Measurements from ENCODE around the gene PIK3C2B. TPM values are rescaled to one million over a fixed set of nuclear protein-coding genes. Genes with fewer than 3 reads are reported as not detected.

PIK3C2B gene
- total RNA-seq, 1 experiment from 2014 or later = 35.3 TPM

GRCh38 chr1:204541626-204542025, 47.0 kb upstream of the PIK3C2B start:
- 0 out of 2 replicates have a peak, but pooled peaks have one; percentile 20 for ATAC-seq
- Histone ChIP-seq H2AFZ (ENCODE audit: low read length) (no peak overlapping the region), H4K20me1 (ENCODE audit: low read length) (no peaks in the 10 kb centered on the region)

DNA sequence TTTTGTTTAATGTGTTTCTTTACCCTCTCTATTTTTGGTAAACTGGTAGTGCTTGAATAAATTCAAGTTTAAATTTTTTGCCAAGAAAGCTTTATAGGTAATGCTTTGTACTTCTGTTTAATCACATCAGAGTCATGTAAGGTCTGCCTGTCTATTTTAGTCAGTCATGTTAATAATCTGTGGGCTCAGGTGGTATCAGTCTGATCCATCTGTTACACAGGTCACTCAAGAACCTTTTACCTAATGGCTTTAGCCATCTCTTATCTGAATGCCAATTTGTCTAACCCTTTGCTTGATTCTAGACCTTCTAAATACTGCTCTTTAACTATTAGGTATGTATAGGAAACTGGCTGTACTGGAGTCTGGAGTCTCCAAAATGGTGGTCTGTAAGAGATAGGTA, 38.2 kb upstream of the PIK3C2B start:
- DNase-seq (no peak), ATAC-seq (no peak)
- ChIA-PET POLR2A (ENCODE audit: unreplicated experiment) (no interaction called here), CTCF (no interaction called here)
- Histone ChIP-seq H3K9me3 (ENCODE audit: low read length) (no peaks in the 10 kb centered on the region), H4K20me1 (ENCODE audit: low read length) (no peaks in the 10 kb centered on the region), H3K9me2 (replicated peaks; ENCODE audit: low read length) (no peaks in the 10 kb centered on the region), H3K4me1 (ENCODE audit: insufficient read depth, low read length) (no peaks in the 10 kb centered on the region), H3K27me3 (ENCODE audit: low read length) (no peaks in the 10 kb centered on the region), H2AFZ (ENCODE audit: low read length) (no peak overlapping the region), H3K4me2 (ENCODE audit: low read length) (no peak overlapping the region), H3F3A (ENCODE audit: low read length, unreplicated experiment) (no peaks in the 10 kb centered on the region), H3K4me3 (ENCODE audit: low read length) (no peak overlapping the region), H3K36me3 (ENCODE audit: low read depth, low read length) (peaks cover 78% of the 10 kb centered on the region), H3K27ac (ENCODE audit: low read length) (no peak overlapping the region), H3K9ac (ENCODE audit: low read length) (no peak overlapping the region), H3K79me2 (ENCODE audit: low read length) (no peaks in the 10 kb centered on the region)
- intact Hi-C loops (cut with micrococcal nuclease) = no loop called here
- BruUV-seq (replicated peaks) = no TSS peak
- TF ChIP-seq, protein P1, sequence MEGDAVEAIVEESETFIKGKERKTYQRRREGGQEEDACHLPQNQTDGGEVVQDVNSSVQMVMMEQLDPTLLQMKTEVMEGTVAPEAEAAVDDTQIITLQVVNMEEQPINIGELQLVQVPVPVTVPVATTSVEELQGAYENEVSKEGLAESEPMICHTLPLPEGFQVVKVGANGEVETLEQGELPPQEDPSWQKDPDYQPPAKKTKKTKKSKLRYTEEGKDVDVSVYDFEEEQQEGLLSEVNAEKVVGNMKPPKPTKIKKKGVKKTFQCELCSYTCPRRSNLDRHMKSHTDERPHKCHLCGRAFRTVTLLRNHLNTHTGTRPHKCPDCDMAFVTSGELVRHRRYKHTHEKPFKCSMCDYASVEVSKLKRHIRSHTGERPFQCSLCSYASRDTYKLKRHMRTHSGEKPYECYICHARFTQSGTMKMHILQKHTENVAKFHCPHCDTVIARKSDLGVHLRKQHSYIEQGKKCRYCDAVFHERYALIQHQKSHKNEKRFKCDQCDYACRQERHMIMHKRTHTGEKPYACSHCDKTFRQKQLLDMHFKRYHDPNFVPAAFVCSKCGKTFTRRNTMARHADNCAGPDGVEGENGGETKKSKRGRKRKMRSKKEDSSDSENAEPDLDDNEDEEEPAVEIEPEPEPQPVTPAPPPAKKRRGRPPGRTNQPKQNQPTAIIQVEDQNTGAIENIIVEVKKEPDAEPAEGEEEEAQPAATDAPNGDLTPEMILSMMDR (conservative IDR thresholded peaks at IDR 0.05; ENCODE audit: low read depth, low read length) = no peak
- no peak for TF ChIP-seq EZH2phosphoT487 (IDR thresholded peaks at IDR 0.05; ENCODE audit: borderline replicate concordance, low read length)
- TF ChIP-seq EZH2 (IDR thresholded peaks at IDR 0.05; ENCODE audit: low read length, unreplicated experiment) = no peak

More at GRCh38 chr1:204541626-204542025, 47.0 kb upstream of the PIK3C2B start:
- H3K9ac ChIP-seq (ENCODE audit: low read length) = no peak overlapping the region
- DNase-seq = peak; percentile 38
- peaks cover 14% of the 10 kb centered on the region for H3K4me1 ChIP-seq (ENCODE audit: insufficient read depth, low read length)
- TF ChIP-seq, protein P1 (conservative IDR thresholded peaks at IDR 0.05; ENCODE audit: low read depth, low read length) = no peak
- TF ChIP-seq EZH2phosphoT487 (IDR thresholded peaks at IDR 0.05; ENCODE audit: borderline replicate concordance, low read length) = no peak
- TF ChIP-seq EZH2 (IDR thresholded peaks at IDR 0.05; ENCODE audit: low read length, unreplicated experiment) = no peak
- H3K4me3 ChIP-seq (ENCODE audit: low read length) = no peak overlapping the region
- no peak overlapping the region for H3K4me2 ChIP-seq (ENCODE audit: low read length)
- ChIA-PET CTCF (interaction anchor here (0.6 kb wide), 1 partner anchor 96 kb away, joined by 3 read pairs; no protein-coding TSS in a partner anchor), POLR2A (ENCODE audit: unreplicated experiment) (interaction anchor here (0.7 kb wide), 1 partner anchor 19 kb away, joined by 5 read pairs; no protein-coding TSS in a partner anchor)
- no peaks in the 10 kb centered on the region for H3K9me3 ChIP-seq (ENCODE audit: low read length)
- peaks cover 82% of the 10 kb centered on the region for H3K36me3 ChIP-seq (ENCODE audit: low read depth, low read length)
- H3K27ac ChIP-seq (ENCODE audit: low read length) = no peak overlapping the region
- intact Hi-C loops (cut with micrococcal nuclease) = no loop called here
- H3K79me2 ChIP-seq (ENCODE audit: low read length) = no peaks in the 10 kb centered on the region
- BruUV-seq (replicated peaks) = no TSS peak
- H3K9me2 ChIP-seq (replicated peaks; ENCODE audit: low read length) = no peaks in the 10 kb centered on the region
- H3F3A ChIP-seq (ENCODE audit: low read length, unreplicated experiment) = no peaks in the 10 kb centered on the region
- no peaks in the 10 kb centered on the region for H3K27me3 ChIP-seq (ENCODE audit: low read length)

- Histone ChIP-seq H3K9ac (ENCODE audit: low read length) (no peak overlapping the region), H3K4me2 (ENCODE audit: low read length) (no peak overlapping the region), H3K27me3 (ENCODE audit: low read length) (no peaks in the 10 kb centered on the region), H3K4me1 (ENCODE audit: insufficient read depth, low read length) (no peaks in the 10 kb centered on the region), H3K79me2 (ENCODE audit: low read length) (no peaks in the 10 kb centered on the region), H4K20me1 (ENCODE audit: low read length) (no peaks in the 10 kb centered on the region), H3K27ac (ENCODE audit: low read length) (no peak overlapping the region), H2AFZ (ENCODE audit: low read length) (no peak overlapping the region), H3K36me3 (ENCODE audit: low read depth, low read length) (peaks cover 81% of the 10 kb centered on the region), H3K4me3 (ENCODE audit: low read length) (no peak overlapping the region), H3K9me3 (ENCODE audit: low read length) (no peaks in the 10 kb centered on the region), H3K9me2 (replicated peaks; ENCODE audit: low read length) (no peaks in the 10 kb centered on the region), H3F3A (ENCODE audit: low read length, unreplicated experiment) (no peaks in the 10 kb centered on the region)
- ATAC-seq (peak; percentile 86), DNase-seq (peak; percentile 36)
- TF ChIP-seq EZH2phosphoT487 (IDR thresholded peaks at IDR 0.05; ENCODE audit: borderline replicate concordance, low read length) (no peak), EZH2 (IDR thresholded peaks at IDR 0.05; ENCODE audit: low read length, unreplicated experiment) (no peak)
- TF ChIP-seq, protein P1 (conservative IDR thresholded peaks at IDR 0.05; ENCODE audit: low read depth, low read length) = no peak
- ChIA-PET CTCF (no interaction called here), POLR2A (ENCODE audit: unreplicated experiment) (no interaction called here)
- intact Hi-C loops (cut with micrococcal nuclease) = no loop called here
- no TSS peak for BruUV-seq (replicated peaks)
Observed at GRCh38 chr1:204530932-204531331, 36.3 kb upstream of the PIK3C2B start.

Data from PC-3 (cell line).